Measurements from ENCODE around the gene NCOA3.

Gene NCOA3

DNA sequence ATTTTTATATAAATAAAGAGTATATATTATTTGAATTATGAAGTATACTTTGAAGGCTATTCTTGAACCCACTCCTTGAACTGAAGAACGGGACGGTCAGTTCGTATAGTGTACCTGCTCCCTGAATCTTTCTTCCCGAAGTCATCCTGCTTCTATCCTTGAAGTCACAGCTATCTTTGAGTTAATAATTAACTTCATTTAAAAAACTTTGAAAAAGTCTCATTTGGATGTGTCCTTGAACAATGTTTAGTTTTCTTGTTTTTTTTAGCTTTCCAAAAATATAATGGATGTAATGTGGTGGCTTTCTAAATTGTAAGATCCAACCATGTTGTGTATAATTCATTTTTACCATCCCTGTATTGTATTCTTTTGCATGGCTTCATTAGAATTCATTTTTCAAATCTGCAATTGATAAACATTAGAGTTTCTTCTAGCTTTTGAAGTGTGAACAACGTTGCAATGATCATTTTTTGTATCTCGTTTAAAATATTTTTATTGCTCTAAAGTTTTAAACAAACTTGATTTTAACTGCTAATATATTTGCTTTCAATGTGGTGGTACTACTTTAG, 94.4 kb downstream of the NCOA3 start:
- Histone ChIP-seq H3K79me2 (ENCODE audit: control insufficient read depth, low read length) (peaks cover 99% of the 10 kb centered on the region), H3K4me2 (ENCODE audit: low read length) (no peak overlapping the region)
- TF ChIP-seq, protein P1, sequence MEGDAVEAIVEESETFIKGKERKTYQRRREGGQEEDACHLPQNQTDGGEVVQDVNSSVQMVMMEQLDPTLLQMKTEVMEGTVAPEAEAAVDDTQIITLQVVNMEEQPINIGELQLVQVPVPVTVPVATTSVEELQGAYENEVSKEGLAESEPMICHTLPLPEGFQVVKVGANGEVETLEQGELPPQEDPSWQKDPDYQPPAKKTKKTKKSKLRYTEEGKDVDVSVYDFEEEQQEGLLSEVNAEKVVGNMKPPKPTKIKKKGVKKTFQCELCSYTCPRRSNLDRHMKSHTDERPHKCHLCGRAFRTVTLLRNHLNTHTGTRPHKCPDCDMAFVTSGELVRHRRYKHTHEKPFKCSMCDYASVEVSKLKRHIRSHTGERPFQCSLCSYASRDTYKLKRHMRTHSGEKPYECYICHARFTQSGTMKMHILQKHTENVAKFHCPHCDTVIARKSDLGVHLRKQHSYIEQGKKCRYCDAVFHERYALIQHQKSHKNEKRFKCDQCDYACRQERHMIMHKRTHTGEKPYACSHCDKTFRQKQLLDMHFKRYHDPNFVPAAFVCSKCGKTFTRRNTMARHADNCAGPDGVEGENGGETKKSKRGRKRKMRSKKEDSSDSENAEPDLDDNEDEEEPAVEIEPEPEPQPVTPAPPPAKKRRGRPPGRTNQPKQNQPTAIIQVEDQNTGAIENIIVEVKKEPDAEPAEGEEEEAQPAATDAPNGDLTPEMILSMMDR (IDR thresholded peaks at IDR 0.05; ENCODE audit: low read depth, low read length, poor library complexity, severe bottlenecking) = no peak
- TF ChIP-seq EZH2phosphoT487 (IDR thresholded peaks at IDR 0.05; ENCODE audit: borderline replicate concordance, low read length) = no peak

DNA sequence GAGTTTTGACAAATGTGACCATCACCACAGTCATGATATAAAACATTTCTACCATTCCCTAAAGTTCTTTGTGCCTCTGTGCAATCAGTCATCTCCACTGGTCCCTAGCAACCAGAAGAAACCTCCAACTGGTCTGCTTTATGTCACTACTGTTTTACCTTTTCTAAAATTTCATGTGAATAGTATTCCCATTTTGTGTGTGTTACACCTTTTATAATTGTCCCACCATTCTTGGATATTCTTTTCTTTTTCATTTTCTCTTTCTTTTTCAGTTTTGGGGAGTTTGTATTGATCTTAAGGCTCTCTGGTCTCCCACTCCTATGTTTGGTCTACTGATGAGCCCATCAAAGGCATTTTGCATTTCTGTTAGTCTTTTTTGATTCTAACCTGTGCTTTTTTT, 95.4 kb downstream of the NCOA3 start:
- Histone ChIP-seq H3K9me3 (ENCODE audit: control insufficient read depth, insufficient read depth, low read length) (no peaks in the 10 kb centered on the region), H3F3A (ENCODE audit: control insufficient read depth, insufficient read depth) (peaks cover 40% of the 10 kb centered on the region), H3K4me1 (ENCODE audit: control insufficient read depth, low read length) (peaks cover 14% of the 10 kb centered on the region), H3K9me2 (replicated peaks; ENCODE audit: control insufficient read depth, low read length) (no peaks in the 10 kb centered on the region), H3K79me2 (ENCODE audit: control insufficient read depth, low read length) (peaks cover 99% of the 10 kb centered on the region), H3K27me3 (ENCODE audit: control insufficient read depth, low read length) (no peaks in the 10 kb centered on the region), H3K27ac (ENCODE audit: low read depth, low read length) (no peak overlapping the region), H3K4me2 (ENCODE audit: low read length) (no peak overlapping the region), H3K4me3 (ENCODE audit: low read length) (no peak overlapping the region), H4K20me1 (ENCODE audit: control insufficient read depth, insufficient read depth, low read depth, low read length) (peaks cover 20% of the 10 kb centered on the region), H3K36me3 (ENCODE audit: control insufficient read depth, low read length) (peaks cover 67% of the 10 kb centered on the region)
- TF ChIP-seq, protein P1 (IDR thresholded peaks at IDR 0.05; ENCODE audit: low read depth, low read length, poor library complexity, severe bottlenecking) = no peak
- no peak for TF ChIP-seq EZH2phosphoT487 (IDR thresholded peaks at IDR 0.05; ENCODE audit: borderline replicate concordance, low read length)

More for the DNA sequence above, 94.4 kb downstream of the NCOA3 start:
- Histone ChIP-seq H3K9me2 (replicated peaks; ENCODE audit: control insufficient read depth, low read length) (no peaks in the 10 kb centered on the region), H3K36me3 (ENCODE audit: control insufficient read depth, low read length) (peaks cover 69% of the 10 kb centered on the region), H4K20me1 (ENCODE audit: control insufficient read depth, insufficient read depth, low read depth, low read length) (peaks cover 20% of the 10 kb centered on the region), H3K27ac (ENCODE audit: low read depth, low read length) (no peak overlapping the region), H3K4me3 (ENCODE audit: low read length) (no peak overlapping the region), H3K4me1 (ENCODE audit: control insufficient read depth, low read length) (peaks cover 14% of the 10 kb centered on the region), H3K9me3 (ENCODE audit: control insufficient read depth, insufficient read depth, low read length) (no peaks in the 10 kb centered on the region), H3F3A (ENCODE audit: control insufficient read depth, insufficient read depth) (peaks cover 34% of the 10 kb centered on the region), H3K27me3 (ENCODE audit: control insufficient read depth, low read length) (no peaks in the 10 kb centered on the region)

DNA sequence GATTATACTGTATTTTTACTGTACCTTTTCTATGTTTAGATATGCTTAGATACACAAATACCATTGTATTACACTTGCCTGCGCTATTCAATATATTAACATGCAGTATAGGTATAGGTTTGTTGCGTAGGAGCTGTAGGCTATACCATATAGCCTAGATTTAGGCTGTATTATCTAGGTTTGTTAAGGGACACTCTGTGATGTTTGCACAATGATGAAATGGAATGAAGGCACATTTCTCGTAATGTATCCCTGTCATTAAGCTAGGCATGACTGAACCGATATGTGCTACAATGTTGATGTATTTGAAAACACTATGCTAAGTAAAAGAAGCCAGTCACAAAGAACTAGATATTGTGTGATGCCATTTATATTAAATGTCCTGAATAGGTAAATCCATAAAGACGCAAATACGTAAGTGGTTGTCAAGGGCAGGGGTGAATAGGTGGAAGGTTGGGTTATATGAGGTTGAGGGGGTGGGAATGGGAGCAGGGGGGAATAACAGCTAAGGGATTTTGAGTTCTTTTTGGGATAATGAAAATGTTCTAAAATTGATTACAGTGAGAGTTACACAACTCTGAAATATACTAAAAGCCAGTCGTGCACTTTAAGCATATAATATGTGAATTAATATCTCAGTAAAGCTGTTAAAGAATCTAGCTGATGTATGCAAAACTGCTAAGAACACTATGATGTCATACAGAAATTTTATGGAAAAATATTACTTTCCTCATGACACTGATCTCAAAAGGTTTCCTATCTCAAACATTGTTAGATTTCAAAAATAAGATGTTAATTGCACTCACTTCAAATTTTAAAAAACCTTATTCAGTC, 97.4 kb downstream of the NCOA3 start:
- H3K4me2 ChIP-seq (ENCODE audit: low read length) = no peak overlapping the region
- H3K27ac ChIP-seq (ENCODE audit: low read depth, low read length) = no peak overlapping the region
- no peaks in the 10 kb centered on the region for H3K9me3 ChIP-seq (ENCODE audit: control insufficient read depth, insufficient read depth, low read length)
- peaks cover 54% of the 10 kb centered on the region for H3F3A ChIP-seq (ENCODE audit: control insufficient read depth, insufficient read depth)
- peaks cover 99% of the 10 kb centered on the region for H3K79me2 ChIP-seq (ENCODE audit: control insufficient read depth, low read length)
- peaks cover 23% of the 10 kb centered on the region for H3K4me1 ChIP-seq (ENCODE audit: control insufficient read depth, low read length)
- no peak for TF ChIP-seq EZH2phosphoT487 (IDR thresholded peaks at IDR 0.05; ENCODE audit: borderline replicate concordance, low read length)
- TF ChIP-seq, protein P1 (IDR thresholded peaks at IDR 0.05; ENCODE audit: low read depth, low read length, poor library complexity, severe bottlenecking) = no peak
- H3K9me2 ChIP-seq (replicated peaks; ENCODE audit: control insufficient read depth, low read length) = no peaks in the 10 kb centered on the region
- H3K27me3 ChIP-seq (ENCODE audit: control insufficient read depth, low read length) = no peaks in the 10 kb centered on the region
- peaks cover 38% of the 10 kb centered on the region for H4K20me1 ChIP-seq (ENCODE audit: control insufficient read depth, insufficient read depth, low read depth, low read length)
- H3K4me3 ChIP-seq (ENCODE audit: low read length) = no peak overlapping the region
- H3K36me3 ChIP-seq (ENCODE audit: control insufficient read depth, low read length) = peaks cover 74% of the 10 kb centered on the region
